ENCODE measurements around the gene SLC18A3.

SLC18A3 gene

GRCh38 chr10:49598164-49598856 is 11.8 kb upstream of the SLC18A3 start:
- POLR2A ChIA-PET, result no interaction called here
- CTCF ChIA-PET, result interaction anchor here (1.0 to 1.3 kb wide), 2 partner anchors 9 to 626 kb away, joined by 3 to 5 read pairs; no protein-coding TSS in a partner anchor
- TF ChIP-seq, protein P1, sequence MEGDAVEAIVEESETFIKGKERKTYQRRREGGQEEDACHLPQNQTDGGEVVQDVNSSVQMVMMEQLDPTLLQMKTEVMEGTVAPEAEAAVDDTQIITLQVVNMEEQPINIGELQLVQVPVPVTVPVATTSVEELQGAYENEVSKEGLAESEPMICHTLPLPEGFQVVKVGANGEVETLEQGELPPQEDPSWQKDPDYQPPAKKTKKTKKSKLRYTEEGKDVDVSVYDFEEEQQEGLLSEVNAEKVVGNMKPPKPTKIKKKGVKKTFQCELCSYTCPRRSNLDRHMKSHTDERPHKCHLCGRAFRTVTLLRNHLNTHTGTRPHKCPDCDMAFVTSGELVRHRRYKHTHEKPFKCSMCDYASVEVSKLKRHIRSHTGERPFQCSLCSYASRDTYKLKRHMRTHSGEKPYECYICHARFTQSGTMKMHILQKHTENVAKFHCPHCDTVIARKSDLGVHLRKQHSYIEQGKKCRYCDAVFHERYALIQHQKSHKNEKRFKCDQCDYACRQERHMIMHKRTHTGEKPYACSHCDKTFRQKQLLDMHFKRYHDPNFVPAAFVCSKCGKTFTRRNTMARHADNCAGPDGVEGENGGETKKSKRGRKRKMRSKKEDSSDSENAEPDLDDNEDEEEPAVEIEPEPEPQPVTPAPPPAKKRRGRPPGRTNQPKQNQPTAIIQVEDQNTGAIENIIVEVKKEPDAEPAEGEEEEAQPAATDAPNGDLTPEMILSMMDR (IDR thresholded peaks at IDR 0.05; ENCODE audit: control extremely low read depth, extremely low read depth, low read depth, missing control alignments), result no peak
- peak; percentile 8 for DNase-seq (ENCODE audit: extremely low spot score)

- ChIA-PET POLR2A (no interaction called here), CTCF (interaction anchor here (1.0 to 1.6 kb wide), 3 partner anchors 8 to 626 kb away, joined by 3 to 5 read pairs (median 4); no protein-coding TSS in a partner anchor)
- TF ChIP-seq, protein P1 (IDR thresholded peaks at IDR 0.05; ENCODE audit: control extremely low read depth, extremely low read depth, low read depth, missing control alignments), result no peak
- DNase-seq (ENCODE audit: extremely low spot score), result peak; percentile 1
Measured at GRCh38 chr10:49598986-49599385, 11.1 kb upstream of the SLC18A3 start.

GRCh38 chr10:49599546-49599945 is 10.6 kb upstream of the SLC18A3 start:
- ChIA-PET POLR2A (no interaction called here), CTCF (interaction anchor here (1.0 to 1.6 kb wide), 3 partner anchors 7 to 625 kb away, joined by 3 to 5 read pairs (median 4); no protein-coding TSS in a partner anchor)
- DNase-seq (ENCODE audit: extremely low spot score), result peak; percentile 15
- TF ChIP-seq, protein P1 (IDR thresholded peaks at IDR 0.05; ENCODE audit: control extremely low read depth, extremely low read depth, low read depth, missing control alignments), result no peak

- TF ChIP-seq, protein P1 (IDR thresholded peaks at IDR 0.05; ENCODE audit: control extremely low read depth, extremely low read depth, low read depth, missing control alignments), result no peak
- no peak for DNase-seq (ENCODE audit: extremely low spot score)
- ChIA-PET CTCF (interaction anchor here (1.6 kb wide), 1 partner anchor 10 kb away, joined by 4 read pairs; no protein-coding TSS in a partner anchor), POLR2A (no interaction called here)
Measured at GRCh38 chr10:49600046-49600445, 10.1 kb upstream of the SLC18A3 start.

GRCh38 chr10:49600781-49601400 is 9.2 kb upstream of the SLC18A3 start:
- TF ChIP-seq, protein P1 (IDR thresholded peaks at IDR 0.05; ENCODE audit: control extremely low read depth, extremely low read depth, low read depth, missing control alignments), result no peak
- no peak for DNase-seq (ENCODE audit: extremely low spot score)
- ChIA-PET POLR2A (no interaction called here), CTCF (no interaction called here)

DNA sequence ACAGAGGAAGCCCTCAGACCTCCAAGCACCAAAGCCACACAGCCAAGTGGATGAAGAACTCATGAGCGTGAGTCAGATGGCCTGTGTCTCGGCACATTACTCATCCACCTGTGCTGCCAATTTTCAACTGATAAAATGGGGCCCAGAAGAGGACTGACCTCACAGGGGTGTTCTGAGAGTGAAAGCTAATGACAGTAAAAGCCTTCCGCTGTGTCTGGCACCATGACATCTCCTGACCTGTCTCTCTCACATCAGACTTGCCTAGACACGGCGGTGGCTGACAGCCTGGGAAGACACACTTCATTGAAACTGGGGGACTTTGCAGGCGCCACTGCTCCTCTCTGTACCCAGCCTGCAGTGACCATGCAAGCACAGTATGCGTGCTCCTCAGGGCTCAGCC is 8.3 kb upstream of the SLC18A3 start:
- CTCF ChIA-PET, result interaction anchor here (1.1 to 3.0 kb wide), 2 partner anchors 9 to 12 kb away, joined by 3 to 15 read pairs; no protein-coding TSS in a partner anchor
- DNase-seq (ENCODE audit: extremely low spot score), result no peak
- TF ChIP-seq, protein P1 (IDR thresholded peaks at IDR 0.05; ENCODE audit: control extremely low read depth, extremely low read depth, low read depth, missing control alignments), result no peak
- POLR2A ChIA-PET, result no interaction called here

Data from GM10248 (cell line).